HCT116 (cell line): Measurements from ENCODE around the gene NLRP5. TPM values are rescaled to one million over a fixed set of nuclear protein-coding genes. Genes with fewer than 3 reads are reported as not detected.
"Not testable (repeated sequence)": the region's sequence is repeated elsewhere in the genome, so short reads cannot be mapped to it uniquely, and the experiment has no call there.

ENCODE experiments used
- ATAC-seq: fragments of 200-7000 bp; cut with Tn5 transposase; 2 replicates; pipeline ENCODE4 v1.9.1; 2020; ENCODE audit warnings: mild to moderate bottlenecking, moderate library complexity
- BruUV-seq: library from RNA; stranded (reverse); fragments of 400-500 nt; replicated peaks from 2 replicates; lab custom pipeline; 2021; lab: Mats Ljungman, UMichigan
- CTCF ChIA-PET: fragments of 300-600 bp; sonication (Branson Sonifier 250); formaldehyde crosslinking; loops from one replicate; lab custom pipeline; 2021; ENCODE audit warnings: antibody characterized with exemption; lab: Charles Lee
- POLR2A ChIA-PET: fragments of 300-600, 350-600 bp; sonication (Branson Sonifier 250); formaldehyde crosslinking; loops from one replicate; lab custom pipeline; 2021; ENCODE audit warnings: antibody characterized with exemption; lab: Charles Lee
- RAD21 ChIA-PET, 2 experiments: fragments of 300-600 bp; sonication (Branson Sonifier 250); formaldehyde crosslinking; loops; one replicate each; lab custom pipeline; 2023; ENCODE audit warnings: low total read pairs in 2 of 2; ENCODE audit not compliant: uncharacterized antibody in 2 of 2, unreplicated experiment in 2 of 2, low non-redundant PET in 1 of 2; lab: Charles Lee
- DNase-seq: peaks from one replicate; pipeline ENCODE4 v3.0.0-alpha.2; 2010; ENCODE audit warnings: low read depth, low spot score
- H2AFZ ChIP-seq: fragments of 200-600 bp; shearing (Covaris generic), sonication (generic); 2 replicates; pipeline ENCODE4 v1.6.1; 2017; ENCODE audit warnings: low read depth, mixed run types, mixed read lengths, antibody characterized with exemption, low read length; ENCODE audit not compliant: poor library complexity, severe bottlenecking
- H3K27ac ChIP-seq: 2 replicates; pipeline ENCODE4 v1.5.1; 2012; ENCODE audit warnings: low read depth, low read length
- H3K27me3 ChIP-seq: fragments of 200-600 bp; sonication (generic); 2 replicates; pipeline ENCODE4 v1.6.1; 2016; ENCODE audit warnings: mixed run types, low read length, mixed read lengths; ENCODE audit not compliant: insufficient read depth
- H3K36me3 ChIP-seq, 2 experiments: fragments of 200-500 bp in 1 of 2; fragments of 200-600 bp in 1 of 2; sonication (Bioruptor generic) in 1 of 2; sonication (generic) in 1 of 2; 2 replicates each; pipeline versions ENCODE4 v1.5.1 to v1.6.1; 2014 to 2016; ENCODE audit warnings: low read length in 2 of 2, inconsistent platforms in 1 of 2, mixed read lengths in 1 of 2, mixed run types in 1 of 2; ENCODE audit not compliant: insufficient read depth in 2 of 2, control insufficient read depth in 1 of 2
- H3K4me1 ChIP-seq, 2 experiments: fragments of 200-600 bp in 1 of 2; sonication (generic) in 1 of 2; 2 replicates each; pipeline versions ENCODE4 v1.5.1 to v1.6.1; 2012 to 2017; ENCODE audit warnings: low read length in 2 of 2, inconsistent platforms in 1 of 2, mild to moderate bottlenecking in 1 of 2, mixed read lengths in 1 of 2, mixed run types in 1 of 2, moderate library complexity in 1 of 2; ENCODE audit not compliant: insufficient read depth in 2 of 2, control insufficient read depth in 1 of 2
- H3K4me2 ChIP-seq: fragments of 200-600 bp; sonication (generic); 2 replicates; pipeline ENCODE4 v1.6.1; 2017; ENCODE audit warnings: mixed run types, low read length, mixed read lengths
- H3K4me3 ChIP-seq, 2 experiments: fragments of 200-600 bp in 1 of 2; sonication (generic) in 1 of 2; replicated peaks in 1 of 2; 2 replicates each; pipeline ENCODE4 v1.5.1; 2011 to 2016; ENCODE audit warnings: low read length in 2 of 2, control low read depth in 1 of 2, low read depth in 1 of 2, mild to moderate bottlenecking in 1 of 2, mixed read lengths in 1 of 2, mixed run types in 1 of 2
- H3K79me2 ChIP-seq: fragments of 200-600 bp; sonication (generic); 2 replicates; pipeline ENCODE4 v1.6.1; 2017; ENCODE audit warnings: mild to moderate bottlenecking, mixed run types, low read length, moderate library complexity, mixed read lengths; ENCODE audit not compliant: insufficient read depth
- H3K9ac ChIP-seq: fragments of 200-600 bp; sonication (generic); 2 replicates; pipeline ENCODE4 v1.6.1; 2016; ENCODE audit warnings: low read length, mixed read lengths
- H3K9me2 ChIP-seq: fragments of 200-600 bp; sonication (generic), shearing (Covaris generic); 2 replicates; pipeline ENCODE4 v1.6.1; 2017; ENCODE audit warnings: mixed run types, mild to moderate bottlenecking, moderate library complexity; ENCODE audit not compliant: insufficient read depth
- H3K9me3 ChIP-seq, 2 experiments: fragments of 200-500 bp in 1 of 2; fragments of 200-600 bp in 1 of 2; sonication (Bioruptor generic) in 1 of 2; sonication (generic) in 1 of 2; 2 replicates each; pipeline ENCODE4 v1.6.1; 2014 to 2017; ENCODE audit warnings: low read length in 2 of 2, mixed read lengths in 2 of 2, inconsistent platforms in 1 of 2, low read depth in 1 of 2, mild to moderate bottlenecking in 1 of 2, mixed run types in 1 of 2, moderate library complexity in 1 of 2; ENCODE audit not compliant: control insufficient read depth in 1 of 2, insufficient read depth in 1 of 2
- H4K20me1 ChIP-seq: fragments of 200-600 bp; sonication (generic), shearing (Covaris generic); 2 replicates; pipeline ENCODE4 v1.6.1; 2017; ENCODE audit warnings: mixed run types, mild to moderate bottlenecking, moderate library complexity; ENCODE audit not compliant: insufficient read depth
- ATF3 ChIP-seq: IDR thresholded peaks from 2 replicates; pipeline ENCODE4 v1.6.1; 2012
- CBX3 ChIP-seq: IDR thresholded peaks from 2 replicates; pipeline ENCODE4 v1.6.1; 2012; ENCODE audit warnings: low read depth
- CTCF ChIP-seq, 3 experiments: fragments of 200-600 bp in 1 of 3; sonication (generic) in 1 of 3; IDR thresholded peaks in 2 of 3; conservative IDR thresholded peaks in 1 of 3; 2 replicates each; pipeline ENCODE4 v1.5.1; 2012 to 2017; ENCODE audit warnings: low read depth in 2 of 3, low read length in 2 of 3, antibody characterized with exemption in 1 of 3, borderline replicate concordance in 1 of 3, control low read depth in 1 of 3, mild to moderate bottlenecking in 1 of 3, mixed read lengths in 1 of 3, mixed run types in 1 of 3, moderate library complexity in 1 of 3; ENCODE audit not compliant: insufficient read depth in 1 of 3
- ELF1 ChIP-seq: IDR thresholded peaks from 2 replicates; pipeline ENCODE4 v1.6.1; 2012; ENCODE audit warnings: low read depth, borderline replicate concordance
- EZH2phosphoT487 ChIP-seq: fragments of 200-600 bp; IDR thresholded peaks from 2 replicates; pipeline ENCODE4 v1.6.1; 2018; ENCODE audit warnings: antibody characterized with exemption, borderline replicate concordance
- JUND ChIP-seq: IDR thresholded peaks from 2 replicates; pipeline ENCODE4 v1.6.1; 2012
- MAX ChIP-seq: IDR thresholded peaks from 2 replicates; pipeline ENCODE4 v1.6.1; 2012
- POLR2AphosphoS5 ChIP-seq: IDR thresholded peaks from 2 replicates; pipeline ENCODE4 v1.6.1; 2011; ENCODE audit warnings: mild to moderate bottlenecking, low read depth, low read length, moderate library complexity
- RAD21 ChIP-seq: IDR thresholded peaks from 2 replicates; pipeline ENCODE4 v1.6.1; 2012; ENCODE audit warnings: low read depth, mild to moderate bottlenecking
- REST ChIP-seq: IDR thresholded peaks from 2 replicates; pipeline ENCODE4 v1.6.1; 2012; ENCODE audit warnings: low read depth
- SP1 ChIP-seq: IDR thresholded peaks from 2 replicates; pipeline ENCODE4 v1.6.1; 2012; ENCODE audit warnings: low read depth
- YY1 ChIP-seq: IDR thresholded peaks from 2 replicates; pipeline ENCODE4 v1.6.1; 2011; ENCODE audit warnings: low read length, low read depth, moderate library complexity, mild to moderate bottlenecking; ENCODE audit not compliant: insufficient replicate concordance; ENCODE audit errors: extremely low read depth
- ZFX ChIP-seq: fragments of 450-650 bp; IDR thresholded peaks from 2 replicates; pipeline ENCODE4 v1.6.1; 2017
- intact Hi-C: fragments of 100-400 bp; cut with micrococcal nuclease; formaldehyde crosslinking; loops from 2 replicates; pipeline ENCODE4 v1.10.0; 2022
- total RNA-seq: library from RNA; stranded (reverse); gene quantifications from one replicate; pipeline ENCODE4 v1.2.1, GENCODE V29; 2021; ENCODE audit not compliant: unreplicated experiment

Gene NLRP5
- total RNA-seq, 1 experiment from 2014 or later = 0.30 TPM

- H3K4me3 ChIP-seq, H3K4me2 ChIP-seq, H3K9ac ChIP-seq, H3K4me1 ChIP-seq, H3K9me2 ChIP-seq, H3K36me3 ChIP-seq, RAD21 ChIA-PET, H4K20me1 ChIP-seq, H3K9me3 ChIP-seq, H3K27ac ChIP-seq, CTCF ChIA-PET, DNase-seq, ATAC-seq, H2AFZ ChIP-seq, H3K79me2 ChIP-seq, H3K27me3 ChIP-seq, BruUV-seq, POLR2A ChIA-PET, intact Hi-C loops: not testable (repeated sequence)
Measured at GRCh38 chr19:55950566-55950965, 36.0 kb upstream of the NLRP5 start.

GRCh38 chr19:55956431-55956830 lies 30.1 kb upstream of the NLRP5 start:
- Histone ChIP-seq H2AFZ (no peak overlapping the region), H3K4me3 (no peak overlapping the region), H4K20me1 (no peaks in the 10 kb centered on the region), H3K27me3 (no peaks in the 10 kb centered on the region), H3K9me2 (no peaks in the 10 kb centered on the region), H3K36me3 (no peaks in the 10 kb centered on the region), H3K79me2 (no peaks in the 10 kb centered on the region), H3K27ac (no peak overlapping the region), H3K4me2 (no peak overlapping the region), H3K4me1 (peaks cover 0 to 3% of the 10 kb centered on the region in 2 experiments; a peak in 1 of 4 replicates), H3K9me3 (no peaks in the 10 kb centered on the region), H3K9ac (no peak overlapping the region)
- ATAC-seq (no peak), DNase-seq (no peak)
- no TSS peak for BruUV-seq
- RAD21 ChIA-PET = no interaction called here
- intact Hi-C loops = no loop called here
- POLR2A ChIA-PET = no interaction called here
- TF ChIP-seq ATF3 (no peak), MAX (no peak), YY1 (no peak), CTCF (IDR thresholded peaks at IDR 0.05 in 2 of 3, conservative IDR thresholded peaks at IDR 0.05 in 1 of 3; ENCODE audit: borderline replicate concordance in 1 of 3, insufficient read depth in 1 of 3, low read depth in 2 of 3, low read length in 2 of 3) (no peak), JUND (no peak), POLR2AphosphoS5 (no peak), CBX3 (no peak), EZH2phosphoT487 (no peak), REST (no peak), SP1 (no peak), ZFX (no peak), RAD21 (no peak), ELF1 (no peak)
- CTCF ChIA-PET = no interaction called here
